Trophoblast cell (in vitro differentiated cells and primary cell): ENCODE measurements around the gene TGOLN2.
"Not testable (repeated sequence)": the region's sequence is repeated elsewhere in the genome, so short reads cannot be mapped to it uniquely, and the experiment has no call there.

Source experiments
- DNase-seq, 2 donors: peaks; one replicate each; pipeline ENCODE4 v3.0.0-alpha.2; 2016
- H2AFZ ChIP-seq: 2 replicates; pipeline ENCODE4 v1.6.1; 2013; ENCODE audit warnings: low read length, moderate library complexity, mild to moderate bottlenecking; ENCODE audit not compliant: insufficient read depth, poor library complexity
- H2AK5ac ChIP-seq: 2 replicates; pipeline ENCODE4 v1.6.1; 2013; ENCODE audit warnings: mild to moderate bottlenecking, low read length
- H2BK120ac ChIP-seq: 2 replicates; pipeline ENCODE4 v1.6.1; 2013; ENCODE audit warnings: low read length, mild to moderate bottlenecking, moderate library complexity; ENCODE audit not compliant: insufficient read depth, poor library complexity
- H2BK12ac ChIP-seq: 2 replicates; pipeline ENCODE4 v1.6.1; 2013; ENCODE audit warnings: mild to moderate bottlenecking, low read length, moderate library complexity
- H2BK5ac ChIP-seq: 2 replicates; pipeline ENCODE4 v1.6.1; 2013; ENCODE audit warnings: low read length, low read depth, moderate library complexity, mild to moderate bottlenecking; ENCODE audit not compliant: poor library complexity
- H3K14ac ChIP-seq: 2 replicates; pipeline ENCODE4 v1.6.1; 2013; ENCODE audit warnings: mild to moderate bottlenecking, low read length
- H3K18ac ChIP-seq: 2 replicates; pipeline ENCODE4 v1.6.1; 2013; ENCODE audit warnings: mild to moderate bottlenecking, low read length
- H3K23ac ChIP-seq: 2 replicates; pipeline ENCODE4 v1.6.1; 2013; ENCODE audit warnings: low read length
- H3K27ac ChIP-seq: 2 replicates; pipeline ENCODE4 v1.5.1; 2013; ENCODE audit warnings: low read depth, mild to moderate bottlenecking, inconsistent platforms, low read length, moderate library complexity
- H3K27me3 ChIP-seq: 2 replicates; pipeline ENCODE4 v1.6.1; 2013; ENCODE audit warnings: inconsistent platforms, mild to moderate bottlenecking, low read length, moderate library complexity; ENCODE audit not compliant: insufficient read depth
- H3K36me3 ChIP-seq, 2 experiments: 1 replicate in 1 of 2; 2 replicates in 1 of 2; pipeline ENCODE4 v1.6.1; 2013; ENCODE audit warnings: low read length in 2 of 2, mild to moderate bottlenecking in 2 of 2, moderate library complexity in 1 of 2; ENCODE audit not compliant: insufficient read depth in 2 of 2, control insufficient read depth in 1 of 2
- H3K4ac ChIP-seq: 2 replicates; pipeline ENCODE4 v1.6.1; 2013; ENCODE audit warnings: low read depth, mild to moderate bottlenecking, low read length, moderate library complexity
- H3K4me1 ChIP-seq, 2 experiments: 1 replicate in 1 of 2; 2 replicates in 1 of 2; pipeline ENCODE4 v1.6.1; 2013; ENCODE audit warnings: low read length in 2 of 2, mild to moderate bottlenecking in 2 of 2, moderate library complexity in 1 of 2; ENCODE audit not compliant: insufficient read depth in 2 of 2, control insufficient read depth in 1 of 2
- H3K4me2 ChIP-seq: 2 replicates; pipeline ENCODE4 v1.6.1; 2013; ENCODE audit warnings: inconsistent platforms, mild to moderate bottlenecking, low read length, moderate library complexity
- H3K4me3 ChIP-seq: 2 replicates; pipeline ENCODE4 v1.5.1; 2013; ENCODE audit warnings: mild to moderate bottlenecking, low read depth, low read length, inconsistent platforms
- H3K79me1 ChIP-seq: one replicate; pipeline ENCODE4 v1.6.1; 2013; ENCODE audit warnings: low read length
- H3K79me2 ChIP-seq: 2 replicates; pipeline ENCODE4 v1.6.1; 2013; ENCODE audit warnings: low read length, mild to moderate bottlenecking; ENCODE audit not compliant: control insufficient read depth, insufficient read depth, poor library complexity
- H3K9ac ChIP-seq: 2 replicates; pipeline ENCODE4 v1.6.1; 2013; ENCODE audit warnings: mild to moderate bottlenecking, low read length
- H3K9me3 ChIP-seq: 2 replicates; pipeline ENCODE4 v1.6.1; 2013; ENCODE audit warnings: low read depth, mild to moderate bottlenecking, control low read depth, inconsistent platforms, low read length; ENCODE audit not compliant: insufficient read depth
- H4K12ac ChIP-seq: 2 replicates; pipeline ENCODE4 v1.6.1; 2013; ENCODE audit warnings: low read depth, mild to moderate bottlenecking, low read length, moderate library complexity
- H4K8ac ChIP-seq: 2 replicates; pipeline ENCODE4 v1.6.1; 2013; ENCODE audit warnings: low read depth, mild to moderate bottlenecking, low read length, moderate library complexity
- H4K91ac ChIP-seq: one replicate; pipeline ENCODE4 v1.6.1; 2013; ENCODE audit warnings: low read depth, mild to moderate bottlenecking, low read length, moderate library complexity
- WGBS: extraction: QIAGEN DNeasy Blood & Tissue Kit; methylation state at CpG from one replicate; pipeline ENCODE4 v1.1.7; 2013; ENCODE audit warnings: missing lambda C conversion rate; ENCODE audit not compliant: insufficient read length, insufficient coverage; ENCODE audit errors: extremely low coverage; 5-methylcytosine and 5-hydroxymethylcytosine counted together

The TGOLN2 gene

DNA sequence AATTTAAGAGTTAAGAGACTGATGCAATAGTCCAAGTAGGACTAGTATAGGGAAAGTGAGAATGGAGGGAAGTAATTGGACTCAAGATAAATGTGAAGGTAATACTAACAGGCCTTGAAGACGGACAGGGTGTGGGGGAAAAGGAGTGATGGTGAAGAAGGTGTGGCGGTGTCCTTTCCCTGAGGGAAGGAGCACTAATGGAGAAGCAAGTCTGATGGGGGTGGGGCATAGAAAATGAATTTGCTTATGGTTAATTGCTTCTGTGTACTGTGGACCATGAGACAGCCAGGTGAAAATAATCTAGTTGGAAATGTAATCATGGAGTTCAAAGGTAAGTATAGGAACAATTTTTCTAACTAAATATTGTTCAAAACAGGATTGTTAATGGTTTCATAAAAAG lies 7.1 kb upstream of the TGOLN2 start:
- Histone ChIP-seq H3K36me3 (no peaks in the 10 kb centered on the region), H3K27ac (no peak overlapping the region), H4K91ac (no peak overlapping the region), H3K4me1 (no peaks in the 10 kb centered on the region), H3K79me2 (no peaks in the 10 kb centered on the region), H3K27me3 (no peaks in the 10 kb centered on the region), H2AFZ (no peak overlapping the region), H3K4me3 (no peak overlapping the region), H2BK120ac (no peak overlapping the region), H3K9me3 (no peaks in the 10 kb centered on the region), H3K14ac (no peak overlapping the region), H4K12ac (no peak overlapping the region), H3K4ac (no peak overlapping the region), H3K79me1 (no peaks in the 10 kb centered on the region), H3K4me2 (no peak overlapping the region), H3K23ac (no peak overlapping the region), H2BK5ac (no peak overlapping the region), H2BK12ac (no peak overlapping the region), H3K9ac (no peak overlapping the region), H2AK5ac (no peak overlapping the region), H3K18ac (no peak overlapping the region), H4K8ac (no peak overlapping the region)
- no CpG with 5 or more reads among the region's 2 CpGs for WGBS
- DNase-seq, result no peak

DNA sequence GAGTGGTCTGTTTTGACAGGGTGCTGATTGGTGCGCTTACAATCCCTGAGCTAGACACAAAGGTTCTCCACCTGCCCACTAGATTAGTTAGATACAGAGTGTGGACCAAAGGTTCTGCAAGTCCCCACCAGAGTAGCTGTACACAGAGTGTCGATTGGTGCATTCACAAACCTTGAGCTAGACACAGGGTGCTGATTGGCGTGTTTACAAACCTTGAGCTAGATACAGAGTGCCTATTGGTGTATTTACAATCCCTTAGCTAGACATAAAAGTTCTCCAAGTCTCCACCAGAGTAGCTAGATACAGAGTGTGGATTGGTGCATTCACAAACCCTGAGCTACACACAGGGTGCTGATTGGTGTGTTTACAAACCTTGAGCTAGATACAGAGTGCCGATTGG lies 6.1 kb upstream of the TGOLN2 start:
- H2AK5ac ChIP-seq, H2AFZ ChIP-seq, H2BK120ac ChIP-seq, H4K12ac ChIP-seq, H3K4me3 ChIP-seq, H3K9me3 ChIP-seq, H3K4ac ChIP-seq, H4K8ac ChIP-seq, H3K14ac ChIP-seq, H3K9ac ChIP-seq, H3K23ac ChIP-seq, H3K18ac ChIP-seq, H3K79me2 ChIP-seq, DNase-seq, H2BK12ac ChIP-seq, H3K4me1 ChIP-seq, H3K79me1 ChIP-seq, H2BK5ac ChIP-seq, H4K91ac ChIP-seq, H3K4me2 ChIP-seq, H3K27me3 ChIP-seq, H3K36me3 ChIP-seq, H3K27ac ChIP-seq: not testable (repeated sequence)
- no CpG with 5 or more reads among the region's 4 CpGs for WGBS

DNA sequence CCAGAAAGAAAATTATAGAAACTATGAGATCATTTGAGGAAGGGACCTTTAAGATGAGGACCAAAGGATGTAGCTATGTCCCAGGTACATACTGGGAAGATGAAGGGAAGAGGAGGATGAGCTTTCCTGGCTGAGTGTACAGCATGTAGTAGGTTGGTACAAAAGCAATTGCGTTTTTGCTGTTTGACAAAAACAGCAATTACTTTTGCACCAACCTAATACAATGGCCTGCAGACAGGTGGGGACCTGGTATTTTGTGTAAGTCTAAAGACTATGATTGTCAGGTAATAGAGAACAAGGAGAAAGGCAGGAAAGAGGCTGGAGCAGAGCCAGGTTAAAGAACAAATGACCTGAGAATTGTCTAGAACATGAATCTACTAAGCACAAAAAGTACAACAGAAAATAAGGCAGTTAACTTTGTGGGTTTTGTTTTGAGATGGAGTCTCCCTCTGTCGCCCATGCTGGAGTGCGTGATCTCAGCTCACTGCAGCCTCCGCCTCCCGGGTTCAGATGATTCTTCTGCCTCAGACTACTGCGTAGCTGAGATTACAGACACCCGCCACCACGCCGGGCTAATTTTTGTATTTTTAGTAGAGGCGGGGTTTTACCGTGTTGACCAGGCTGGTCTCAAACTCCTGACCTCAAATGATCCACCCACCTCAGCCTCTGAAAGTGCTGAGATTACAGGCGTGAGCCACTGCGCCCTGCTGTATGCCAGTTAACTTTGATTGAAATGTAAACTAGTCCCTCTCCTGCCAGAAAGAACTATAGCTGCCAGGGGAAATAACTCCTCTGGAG lies 3.2 kb upstream of the TGOLN2 start:
- Histone ChIP-seq H2AK5ac (no peak overlapping the region), H4K8ac (no peak overlapping the region), H3K18ac (no peak overlapping the region), H3K27me3 (no peaks in the 10 kb centered on the region), H3K9ac (no peak overlapping the region), H3K79me1 (peaks cover 5% of the 10 kb centered on the region), H3K14ac (no peak overlapping the region), H3K4ac (no peak overlapping the region), H3K23ac (no peak overlapping the region), H2AFZ (no peak overlapping the region), H4K12ac (no peak overlapping the region), H3K36me3 (peaks cover 0 to 4% of the 10 kb centered on the region in 2 experiments), H3K4me2 (no peak overlapping the region), H3K27ac (no peak overlapping the region), H3K4me3 (no peak overlapping the region), H2BK5ac (no peak overlapping the region), H4K91ac (no peak overlapping the region), H3K9me3 (no peaks in the 10 kb centered on the region), H3K4me1 (peaks cover 10 to 11% of the 10 kb centered on the region in 2 experiments), H2BK12ac (no peak overlapping the region), H3K79me2 (peaks cover 12% of the 10 kb centered on the region), H2BK120ac (no peak overlapping the region)
- DNase-seq, result no peak
- WGBS, result no CpG with 5 or more reads among the region's 13 CpGs

DNA sequence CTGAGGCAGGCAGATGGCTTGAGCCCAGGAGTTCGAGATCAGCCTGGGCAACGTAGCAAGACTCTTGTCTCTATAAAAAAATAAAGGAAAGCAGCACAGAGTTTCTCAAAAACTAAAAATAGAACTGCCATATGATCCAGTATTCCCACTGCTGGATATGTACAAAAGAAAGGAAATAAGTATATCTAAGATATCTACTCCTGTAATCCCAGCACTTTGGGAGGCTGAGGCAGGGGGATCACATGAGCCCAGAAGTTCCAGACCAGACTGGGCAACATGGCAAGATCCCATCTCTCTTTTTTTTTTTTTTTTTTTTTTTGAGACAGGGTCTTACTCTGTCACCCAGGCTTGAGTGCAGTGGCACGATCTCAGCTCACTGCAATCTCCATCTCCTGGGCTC lies 1.9 kb upstream of the TGOLN2 start:
- peaks cover 11 to 13% of the 10 kb centered on the region in 2 experiments for H3K4me1 ChIP-seq
- not testable (repeated sequence) for H3K18ac ChIP-seq, H2BK5ac ChIP-seq, H2BK12ac ChIP-seq, H4K8ac ChIP-seq, H3K79me1 ChIP-seq, H2AK5ac ChIP-seq, H3K4me2 ChIP-seq, H2BK120ac ChIP-seq, H3K36me3 ChIP-seq, H3K27me3 ChIP-seq, H2AFZ ChIP-seq, H3K9ac ChIP-seq, H4K12ac ChIP-seq, H3K4me3 ChIP-seq, H3K14ac ChIP-seq, H3K27ac ChIP-seq, H3K9me3 ChIP-seq, H3K23ac ChIP-seq, H3K4ac ChIP-seq, H4K91ac ChIP-seq, DNase-seq
- H3K79me2 ChIP-seq, result peaks cover 12% of the 10 kb centered on the region
- WGBS, result no CpG with 5 or more reads among the region's 3 CpGs
